HG03064 (cell line): ENCODE measurements around the gene ZNF782.
"Not testable (repeated sequence)": the region's sequence is repeated elsewhere in the genome, so short reads cannot be mapped to it uniquely, and the experiment has no call there.

Source experiments
- ATAC-seq: cut with Tn5 transposase; IDR thresholded peaks from one replicate; pipeline ENCODE4 v1.9.1; 2021; ENCODE audit warnings: low read depth; ENCODE audit not compliant: unreplicated experiment

ZNF782 gene

DNA sequence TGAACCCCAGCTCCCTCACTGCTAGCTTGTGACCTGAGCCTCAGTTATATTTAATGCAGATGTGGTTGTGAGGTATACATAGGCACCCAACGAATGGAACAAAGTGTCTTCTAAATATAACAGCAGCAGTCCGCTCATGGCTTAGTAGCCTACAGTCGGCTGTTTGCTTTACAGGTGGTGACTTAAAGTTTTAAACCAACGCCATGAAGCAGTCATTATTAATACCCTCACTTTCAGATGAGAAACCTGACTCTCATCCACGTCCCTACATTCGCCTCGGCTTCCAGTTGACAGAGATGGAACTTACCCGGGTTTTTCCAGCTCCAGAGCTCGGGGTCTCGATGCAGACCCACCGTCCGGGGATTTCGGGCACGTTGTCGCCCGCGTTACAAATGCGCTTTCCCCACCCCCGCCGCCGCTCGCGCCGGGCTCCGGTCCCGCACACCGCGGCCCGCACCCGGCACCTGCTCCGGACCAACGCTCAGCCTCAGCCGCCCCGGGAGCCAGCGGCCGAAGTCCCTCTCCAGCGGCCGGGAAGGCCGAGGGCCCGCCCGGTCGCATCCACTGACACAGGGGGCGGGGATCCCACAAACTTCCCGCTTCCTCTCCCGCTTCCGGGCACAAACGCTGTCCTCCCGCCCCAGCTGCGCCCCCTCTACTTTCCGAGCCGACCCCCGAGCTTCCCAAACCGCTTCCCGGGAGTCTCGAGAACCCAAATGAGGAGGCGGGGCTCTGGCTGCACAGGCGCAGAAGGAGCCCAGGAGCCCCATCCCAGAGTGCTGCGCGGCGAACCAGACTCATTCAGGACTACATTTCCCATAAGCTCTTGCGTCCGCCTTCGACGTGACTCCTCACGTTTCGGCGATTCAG lies at the start of gene ZNF782:
ZNF782 (minus strand) TSS at position 734 of the 870 bp plus-strand sequence. CDS start 2,553 bp downstream, outside the sequence.
- ATAC-seq, result peak; percentile 89

DNA sequence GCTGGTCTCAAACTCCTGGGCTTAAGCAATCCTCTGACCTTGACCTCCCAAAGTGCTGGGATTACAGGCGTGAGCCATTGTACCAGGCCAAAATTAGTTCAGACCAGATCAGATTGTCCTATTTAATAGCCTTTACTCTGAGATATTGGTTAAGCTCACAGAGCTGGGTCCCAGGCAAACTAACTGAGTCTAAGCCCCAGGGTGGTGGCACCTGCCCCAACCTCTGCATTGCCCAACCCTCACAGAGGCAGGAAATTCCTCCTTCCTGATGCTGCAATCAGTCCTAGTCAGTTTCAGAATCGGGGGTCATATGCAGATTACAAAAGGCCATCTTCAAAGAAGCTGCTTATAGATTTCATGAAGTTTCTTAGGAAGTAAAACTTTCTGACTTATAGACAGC lies 45.7 kb upstream of the ZNF782 start:
- not testable (repeated sequence) for ATAC-seq

DNA sequence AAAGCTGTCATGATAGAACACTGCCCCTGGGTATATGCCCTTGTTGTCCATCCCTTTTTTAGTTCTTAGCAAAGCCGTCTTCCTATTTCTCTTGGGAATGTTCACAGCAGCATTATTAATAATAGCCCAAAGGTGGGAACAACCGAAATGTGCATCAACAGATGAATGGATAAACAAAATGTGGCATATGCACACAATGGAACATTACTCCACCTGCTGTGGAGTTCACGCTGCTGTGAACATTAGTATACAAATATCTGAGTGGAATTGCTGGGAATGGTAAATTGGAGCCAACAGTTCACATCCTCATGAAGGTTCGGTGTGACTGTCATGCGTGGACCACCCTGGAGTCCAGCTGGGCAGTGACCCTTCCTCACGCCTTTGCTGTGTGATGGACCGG lies 37.8 kb upstream of the ZNF782 start:
- ATAC-seq, result no peak

DNA sequence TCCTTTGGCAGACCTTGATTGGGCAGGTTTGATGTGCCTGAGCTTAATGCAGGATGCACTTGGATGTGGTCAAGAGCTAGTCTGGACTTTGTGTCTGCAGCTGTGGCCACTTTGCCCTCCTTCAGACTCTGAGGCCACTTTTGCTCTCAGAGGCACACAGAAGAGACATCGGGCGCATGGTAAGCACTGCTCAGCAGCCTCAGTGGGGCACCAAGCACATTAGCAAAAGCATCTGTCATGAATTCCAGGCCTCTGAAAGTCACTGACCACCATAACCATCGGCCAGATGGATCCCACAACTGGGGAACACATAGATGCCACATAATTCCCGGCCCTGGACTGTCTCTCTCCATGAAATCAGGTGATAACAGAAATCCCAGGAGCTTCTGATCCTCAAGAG lies 34.3 kb upstream of the ZNF782 start:
- ATAC-seq, result no peak

GRCh38 chr9:96885424-96885823 lies 31.1 kb upstream of the ZNF782 start:
- no peak for ATAC-seq

DNA sequence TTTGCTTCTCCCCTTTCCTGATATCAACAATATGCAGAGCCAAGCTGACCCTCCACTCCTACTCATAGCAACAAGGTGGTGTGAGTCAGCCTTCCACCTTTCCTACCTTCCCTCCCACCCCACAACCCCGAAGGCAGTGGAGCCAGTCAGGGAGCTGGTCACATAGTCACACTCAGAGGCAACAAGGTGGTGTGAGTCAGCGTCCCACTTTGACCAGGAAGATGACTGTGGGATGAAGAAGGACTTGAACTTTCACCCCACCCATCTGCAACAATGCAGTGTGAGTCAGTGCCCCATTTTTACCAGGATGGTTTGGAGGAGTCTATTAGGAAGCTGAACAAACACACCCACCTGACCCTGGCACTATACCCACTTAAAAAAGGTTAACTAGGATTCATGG lies 30.1 kb upstream of the ZNF782 start:
- ATAC-seq, result no peak

DNA sequence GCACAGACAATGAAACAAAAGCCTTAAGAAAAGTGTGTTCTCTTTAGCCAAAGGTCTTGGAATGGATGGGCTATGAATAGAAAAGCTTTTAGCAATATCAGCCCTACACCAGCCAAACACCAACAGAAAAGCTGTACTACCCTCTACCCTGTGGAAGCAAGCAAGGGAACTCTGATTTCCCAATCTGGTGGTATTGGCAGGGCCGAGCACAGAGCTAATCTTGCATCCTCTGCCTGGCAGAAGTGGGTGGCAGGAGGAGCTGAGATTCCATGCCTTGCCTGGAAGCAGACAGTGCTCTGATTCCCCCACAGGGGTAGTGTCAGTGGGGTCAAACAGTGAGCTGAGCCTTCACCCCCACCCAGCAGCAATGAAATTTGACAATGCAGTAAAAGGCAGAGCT lies 29.6 kb upstream of the ZNF782 start:
- ATAC-seq, result no peak

DNA sequence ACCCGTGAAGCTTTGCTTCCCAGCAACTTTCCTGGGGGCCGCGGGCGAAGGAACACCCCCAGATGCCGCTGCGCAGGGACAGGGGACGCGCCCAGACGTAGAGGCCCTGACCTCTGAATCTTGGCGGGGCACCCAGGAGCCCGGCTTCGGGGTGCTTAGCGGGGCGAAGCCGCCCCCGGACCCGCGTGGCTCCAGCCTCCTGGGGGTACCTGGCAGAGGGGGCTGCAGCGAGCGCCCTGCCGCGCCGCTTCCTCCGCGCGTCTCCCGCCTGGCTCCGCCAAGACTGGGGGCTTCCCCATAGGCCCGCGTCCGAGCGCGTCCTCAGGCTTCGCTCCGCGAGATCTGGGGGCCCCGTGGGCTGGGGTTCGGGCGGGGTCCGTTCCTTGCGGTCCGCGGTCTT lies 23.0 kb upstream of the ZNF782 start:
- no peak for ATAC-seq

DNA sequence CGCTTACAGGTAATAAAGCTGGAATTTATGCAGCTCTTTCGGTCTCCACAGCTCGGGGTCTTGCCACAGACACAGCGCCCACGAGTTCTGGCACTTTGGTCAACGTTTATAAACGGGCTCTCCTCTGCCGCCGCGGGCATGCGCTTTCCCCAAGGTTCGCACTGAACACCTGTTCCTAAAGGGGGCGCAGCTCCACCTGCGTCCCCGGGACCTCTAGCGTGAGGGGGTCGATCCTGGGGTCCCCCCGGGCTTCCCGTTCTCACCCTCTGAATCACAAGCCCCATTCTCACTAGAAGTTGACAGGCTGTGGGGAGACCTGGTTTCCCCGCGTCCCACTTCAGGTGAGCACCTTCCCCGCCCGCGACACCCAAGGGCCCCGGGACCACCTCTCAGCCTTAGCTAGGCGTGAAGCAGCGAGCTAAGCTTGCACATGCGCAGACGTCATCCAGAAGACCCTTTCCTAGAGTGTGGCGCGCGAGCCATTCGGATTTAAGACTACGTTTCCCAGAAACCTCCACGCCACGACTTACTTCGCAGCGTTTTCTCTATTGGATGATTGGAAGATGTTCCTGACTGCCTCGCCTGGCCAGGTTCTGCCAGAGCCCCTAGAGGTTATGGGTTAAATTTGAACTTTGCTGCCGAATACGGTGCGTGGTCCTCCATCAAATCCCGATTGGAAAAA lies 21.3 kb upstream of the ZNF782 start:
- ATAC-seq, result peak; percentile 30

DNA sequence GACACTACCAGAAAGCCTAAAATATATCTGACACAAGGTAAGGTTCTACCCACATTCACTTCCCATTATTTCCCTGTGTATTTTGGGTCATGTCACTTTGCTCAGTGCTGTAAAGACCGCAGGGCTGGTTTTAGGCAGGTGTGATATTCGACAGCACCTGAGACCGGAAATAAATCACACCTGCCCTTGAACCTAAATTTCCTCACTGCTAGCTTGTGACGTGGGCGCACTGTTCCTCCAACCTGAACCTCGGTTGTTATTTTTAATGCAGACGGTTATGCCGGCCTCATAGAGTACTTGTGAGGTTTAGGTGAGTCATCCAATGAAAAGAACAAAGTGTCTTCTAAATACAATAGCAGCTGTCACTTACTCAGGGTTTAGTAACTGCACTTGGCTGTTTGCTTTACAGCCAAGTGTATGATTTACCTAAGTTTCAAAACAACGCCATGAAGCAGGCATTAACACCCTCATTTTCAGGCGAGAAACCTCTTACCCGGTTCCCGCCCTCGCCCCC lies 20.7 kb upstream of the ZNF782 start:
- ATAC-seq, result peak; percentile 74

GRCh38 chr9:96874201-96874785 lies 20.0 kb upstream of the ZNF782 start:
- ATAC-seq, result no peak

DNA sequence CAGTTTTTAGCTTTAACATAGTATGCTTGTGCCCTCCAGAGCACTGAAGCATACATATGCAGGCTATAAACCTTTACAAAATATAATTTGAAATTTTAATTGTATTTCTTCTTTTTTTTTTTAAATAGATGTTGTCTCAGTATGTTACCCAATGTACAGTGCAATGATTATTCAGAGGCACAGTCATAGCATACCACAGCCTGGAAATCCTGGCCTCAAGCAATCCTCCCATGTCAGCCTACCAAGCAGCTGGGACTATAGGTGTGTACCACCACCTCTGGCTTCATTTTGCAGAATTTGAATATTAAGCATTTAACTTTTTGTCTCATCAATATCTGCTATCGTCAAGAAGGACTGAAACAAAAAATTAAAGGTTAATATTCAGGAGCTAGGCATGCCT lies 16.9 kb upstream of the ZNF782 start:
- no peak for ATAC-seq

DNA sequence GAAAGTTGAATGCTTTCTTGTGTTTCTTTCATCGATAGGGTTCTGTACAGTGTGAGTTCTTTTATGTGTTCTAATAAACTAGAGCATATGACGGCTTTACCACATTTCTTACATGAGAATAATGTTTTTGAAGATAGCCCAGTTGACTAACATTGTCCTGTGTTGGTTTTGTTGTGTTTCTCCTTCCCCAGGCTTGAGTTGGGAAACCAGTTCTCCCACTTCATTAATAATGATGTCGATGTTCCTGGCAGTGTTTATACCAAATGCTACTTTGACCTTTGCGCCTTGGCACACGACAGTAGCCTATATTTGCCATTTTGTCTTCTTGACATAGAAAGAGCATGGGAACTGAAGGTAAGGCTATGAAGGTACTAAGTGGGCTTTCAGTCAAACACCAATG lies 14.4 kb upstream of the ZNF782 start:
- no peak for ATAC-seq

GRCh38 chr9:96867079-96867804 lies 12.9 kb upstream of the ZNF782 start:
- ATAC-seq, result no peak

GRCh38 chr9:96865240-96865639 lies 10.9 kb upstream of the ZNF782 start:
- not testable (repeated sequence) for ATAC-seq

DNA sequence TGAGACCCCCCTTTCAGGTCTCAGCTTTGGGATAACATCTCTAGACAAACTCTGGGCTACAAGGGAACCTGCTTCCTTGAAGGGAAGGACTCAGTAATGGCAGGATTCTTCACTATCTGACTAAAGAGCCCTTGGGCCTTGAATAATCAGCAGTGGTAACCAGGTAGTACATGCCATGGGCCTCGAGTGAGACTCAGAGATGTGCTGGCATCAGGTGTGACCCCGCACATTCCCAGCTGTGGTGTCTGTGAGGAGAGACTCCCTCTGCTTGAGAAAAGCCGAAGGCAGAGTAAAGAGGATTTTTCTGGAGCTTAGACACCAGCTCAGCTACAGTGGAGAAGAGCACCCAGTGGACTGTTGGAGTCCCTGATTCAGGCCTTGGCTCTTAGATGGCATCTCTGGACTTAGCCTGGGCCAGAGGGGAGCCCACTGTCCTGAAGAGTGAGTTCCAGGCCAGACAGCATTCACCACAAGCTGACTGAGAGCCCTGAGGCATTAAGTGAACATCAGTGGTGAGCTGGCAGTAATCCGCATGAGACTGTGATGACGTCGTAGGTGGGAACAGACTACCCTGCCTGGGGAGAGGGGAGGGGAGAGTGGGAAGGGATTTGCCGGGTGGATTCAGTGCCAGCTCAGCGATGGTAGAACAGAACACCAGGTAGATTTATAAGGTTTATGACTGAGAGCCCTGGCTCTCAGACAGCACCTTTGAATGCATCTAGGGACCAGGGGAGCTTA lies 5.3 kb upstream of the ZNF782 start:
- no peak for ATAC-seq

DNA sequence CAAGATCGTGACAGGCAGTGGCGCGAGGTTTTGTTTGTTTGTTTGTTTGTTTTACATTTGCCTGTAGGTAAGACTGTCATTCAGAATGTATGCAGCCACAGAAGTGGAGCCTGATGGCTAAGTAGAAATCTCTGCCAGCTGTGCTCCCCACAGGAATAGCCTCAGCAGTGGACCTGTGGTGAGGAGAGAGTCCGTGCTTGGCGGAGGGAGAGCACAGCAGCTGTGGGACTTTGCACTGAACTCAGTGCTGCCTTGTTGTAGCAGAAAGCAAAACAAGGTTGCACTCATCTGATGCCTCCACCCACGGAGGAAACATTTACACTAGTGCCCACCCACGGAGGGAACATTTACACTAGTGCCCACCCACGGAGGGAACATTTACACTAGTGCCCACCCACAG lies 4.4 kb upstream of the ZNF782 start:
- no peak for ATAC-seq

DNA sequence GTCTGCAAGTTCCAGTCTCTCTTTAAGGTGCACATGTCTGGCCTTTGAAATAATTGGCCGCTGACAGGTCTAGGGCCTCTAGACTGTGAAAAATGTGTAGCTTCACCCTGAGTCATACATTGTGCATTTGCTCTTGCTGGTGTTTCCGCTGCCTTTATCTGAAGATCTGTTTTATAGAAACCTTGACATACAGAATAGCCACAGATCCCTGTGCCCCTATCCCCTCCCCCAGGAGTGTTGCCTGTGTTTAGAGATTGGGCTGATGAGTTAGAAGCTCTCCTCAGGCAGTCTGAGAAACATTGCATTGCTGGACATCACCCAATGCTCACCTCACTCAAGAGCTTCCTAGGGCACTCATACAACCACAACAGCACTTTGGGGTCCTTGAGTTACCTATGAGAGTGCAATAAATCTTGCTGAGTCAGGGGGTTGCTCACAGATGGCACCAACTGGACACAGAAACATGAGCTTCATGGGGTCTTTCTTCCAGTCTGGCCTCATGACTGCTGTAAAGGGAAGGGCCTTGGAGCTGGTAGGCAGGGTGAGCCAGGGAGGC lies 3.8 kb upstream of the ZNF782 start:
- ATAC-seq, result no peak

GRCh38 chr9:96856363-96857286 lies 2.3 kb upstream of the ZNF782 start:
- ATAC-seq, result peak; percentile 50
